HL-60 (cell line): Measurements from ENCODE around the gene ETV6.

Experiments used
- DNase-seq, 2 experiments: peaks; one replicate each; pipeline ENCODE4 v3.0.0-alpha.2; 2010 to 2020; ENCODE audit warnings: low read depth in 1 of 2, low spot score in 1 of 2
- H3K27ac ChIP-seq: fragments of 250-450 bp; sonication (Bioruptor Pico); replicated peaks from 2 replicates; pipeline ENCODE4 v1.5.1; 2020; ENCODE audit warnings: mild to moderate bottlenecking, moderate library complexity
- H3K27me3 ChIP-seq: fragments of 250-450 bp; sonication (Bioruptor Pico); 2 replicates; pipeline ENCODE4 v1.5.1; 2021; ENCODE audit warnings: mild to moderate bottlenecking, moderate library complexity; ENCODE audit not compliant: insufficient read depth, poor library complexity, severe bottlenecking
- H3K4me3 ChIP-seq: replicated peaks from 2 replicates; pipeline ENCODE4 v1.5.1; 2011; ENCODE audit warnings: mild to moderate bottlenecking, control low read depth, low read length; ENCODE audit not compliant: insufficient read depth
- GABPA ChIP-seq: IDR thresholded peaks from 2 replicates; pipeline ENCODE4 v1.6.1; 2012; ENCODE audit warnings: low read depth
- POLR2AphosphoS5 ChIP-seq: IDR thresholded peaks from 2 replicates; pipeline ENCODE4 v1.6.1; 2012; ENCODE audit warnings: low read depth
- SPI1 ChIP-seq: IDR thresholded peaks from 2 replicates; pipeline ENCODE4 v1.6.1; 2012; ENCODE audit warnings: low read depth, mild to moderate bottlenecking, borderline replicate concordance
- TF ChIP-seq, protein P1 (sequence below): IDR thresholded peaks from 2 replicates; pipeline ENCODE4 v1.6.1; 2012; ENCODE audit warnings: low read depth; ENCODE audit not compliant: insufficient replicate concordance
- TF ChIP-seq, protein P2 (sequence below): IDR thresholded peaks from one replicate; pipeline ENCODE4 v1.5.1; 2011; ENCODE audit warnings: low read length, control low read depth, inconsistent platforms; ENCODE audit not compliant: insufficient read depth

The ETV6 gene

DNA sequence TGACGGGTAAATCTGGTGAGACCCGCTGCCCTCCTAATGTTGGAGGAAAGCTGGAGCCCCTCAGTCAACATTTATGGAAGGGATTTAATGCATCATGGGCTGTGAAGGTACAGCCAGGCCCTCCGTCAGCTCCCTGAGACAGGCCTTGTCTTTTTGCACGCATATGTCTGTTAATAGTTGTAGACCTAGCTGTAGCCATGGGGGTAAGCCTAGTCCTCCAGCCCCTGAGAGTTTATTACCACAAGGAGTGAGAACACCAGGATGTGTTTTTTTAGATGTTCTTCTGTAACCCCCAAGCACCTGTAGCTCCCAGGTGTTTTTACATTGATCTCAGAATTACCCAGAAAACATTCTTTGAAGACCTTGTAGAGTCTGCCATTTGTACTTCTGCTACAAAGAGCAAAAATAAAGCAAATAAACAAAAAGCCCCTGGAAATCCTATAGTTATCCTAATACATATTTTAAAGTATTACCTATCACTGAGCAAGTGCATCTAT, 25.5 kb downstream of the ETV6 start:
- no peak for DNase-seq
- H3K27me3 ChIP-seq, result no peaks in the 10 kb centered on the region
- H3K4me3 ChIP-seq, result no peak overlapping the region
- H3K27ac ChIP-seq, result no peak overlapping the region; the same call in 1 of the 2 replicates
- TF ChIP-seq, protein P1, sequence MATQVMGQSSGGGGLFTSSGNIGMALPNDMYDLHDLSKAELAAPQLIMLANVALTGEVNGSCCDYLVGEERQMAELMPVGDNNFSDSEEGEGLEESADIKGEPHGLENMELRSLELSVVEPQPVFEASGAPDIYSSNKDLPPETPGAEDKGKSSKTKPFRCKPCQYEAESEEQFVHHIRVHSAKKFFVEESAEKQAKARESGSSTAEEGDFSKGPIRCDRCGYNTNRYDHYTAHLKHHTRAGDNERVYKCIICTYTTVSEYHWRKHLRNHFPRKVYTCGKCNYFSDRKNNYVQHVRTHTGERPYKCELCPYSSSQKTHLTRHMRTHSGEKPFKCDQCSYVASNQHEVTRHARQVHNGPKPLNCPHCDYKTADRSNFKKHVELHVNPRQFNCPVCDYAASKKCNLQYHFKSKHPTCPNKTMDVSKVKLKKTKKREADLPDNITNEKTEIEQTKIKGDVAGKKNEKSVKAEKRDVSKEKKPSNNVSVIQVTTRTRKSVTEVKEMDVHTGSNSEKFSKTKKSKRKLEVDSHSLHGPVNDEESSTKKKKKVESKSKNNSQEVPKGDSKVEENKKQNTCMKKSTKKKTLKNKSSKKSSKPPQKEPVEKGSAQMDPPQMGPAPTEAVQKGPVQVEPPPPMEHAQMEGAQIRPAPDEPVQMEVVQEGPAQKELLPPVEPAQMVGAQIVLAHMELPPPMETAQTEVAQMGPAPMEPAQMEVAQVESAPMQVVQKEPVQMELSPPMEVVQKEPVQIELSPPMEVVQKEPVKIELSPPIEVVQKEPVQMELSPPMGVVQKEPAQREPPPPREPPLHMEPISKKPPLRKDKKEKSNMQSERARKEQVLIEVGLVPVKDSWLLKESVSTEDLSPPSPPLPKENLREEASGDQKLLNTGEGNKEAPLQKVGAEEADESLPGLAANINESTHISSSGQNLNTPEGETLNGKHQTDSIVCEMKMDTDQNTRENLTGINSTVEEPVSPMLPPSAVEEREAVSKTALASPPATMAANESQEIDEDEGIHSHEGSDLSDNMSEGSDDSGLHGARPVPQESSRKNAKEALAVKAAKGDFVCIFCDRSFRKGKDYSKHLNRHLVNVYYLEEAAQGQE, result no peak
- no peak for TF ChIP-seq POLR2AphosphoS5
- no peak for TF ChIP-seq GABPA
- TF ChIP-seq, protein P2, sequence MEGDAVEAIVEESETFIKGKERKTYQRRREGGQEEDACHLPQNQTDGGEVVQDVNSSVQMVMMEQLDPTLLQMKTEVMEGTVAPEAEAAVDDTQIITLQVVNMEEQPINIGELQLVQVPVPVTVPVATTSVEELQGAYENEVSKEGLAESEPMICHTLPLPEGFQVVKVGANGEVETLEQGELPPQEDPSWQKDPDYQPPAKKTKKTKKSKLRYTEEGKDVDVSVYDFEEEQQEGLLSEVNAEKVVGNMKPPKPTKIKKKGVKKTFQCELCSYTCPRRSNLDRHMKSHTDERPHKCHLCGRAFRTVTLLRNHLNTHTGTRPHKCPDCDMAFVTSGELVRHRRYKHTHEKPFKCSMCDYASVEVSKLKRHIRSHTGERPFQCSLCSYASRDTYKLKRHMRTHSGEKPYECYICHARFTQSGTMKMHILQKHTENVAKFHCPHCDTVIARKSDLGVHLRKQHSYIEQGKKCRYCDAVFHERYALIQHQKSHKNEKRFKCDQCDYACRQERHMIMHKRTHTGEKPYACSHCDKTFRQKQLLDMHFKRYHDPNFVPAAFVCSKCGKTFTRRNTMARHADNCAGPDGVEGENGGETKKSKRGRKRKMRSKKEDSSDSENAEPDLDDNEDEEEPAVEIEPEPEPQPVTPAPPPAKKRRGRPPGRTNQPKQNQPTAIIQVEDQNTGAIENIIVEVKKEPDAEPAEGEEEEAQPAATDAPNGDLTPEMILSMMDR, result no peak
- TF ChIP-seq SPI1, result no peak

DNA sequence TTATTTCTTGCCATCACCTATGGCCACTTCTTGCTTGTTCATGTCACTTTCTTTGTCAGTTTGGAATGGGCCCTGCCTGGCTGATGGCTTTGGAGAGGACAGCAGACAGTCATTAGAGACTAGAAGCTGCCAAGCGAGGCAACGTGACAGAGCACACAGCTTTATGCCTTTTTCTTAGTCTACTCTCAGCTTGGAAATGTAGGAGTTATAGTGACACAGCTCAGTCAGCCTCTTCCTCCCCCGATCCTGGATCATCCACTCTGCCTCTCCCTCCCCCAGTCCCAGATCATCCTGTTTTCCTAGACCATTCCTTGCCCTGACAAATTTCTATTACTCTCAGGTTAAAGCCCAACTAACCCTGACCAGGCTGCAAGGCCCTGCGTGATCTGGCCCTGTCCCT, 26.6 kb downstream of the ETV6 start:
- H3K4me3 ChIP-seq, result no peak overlapping the region
- no peak for DNase-seq
- TF ChIP-seq, protein P1, result no peak
- TF ChIP-seq GABPA (no peak), POLR2AphosphoS5 (no peak), SPI1 (no peak)
- TF ChIP-seq, protein P2, result no peak
- no peak overlapping the region for H3K27ac ChIP-seq
- H3K27me3 ChIP-seq, result no peaks in the 10 kb centered on the region

GRCh38 chr12:11677093-11677492, 27.6 kb downstream of the ETV6 start:
- Histone ChIP-seq H3K27ac (no peak overlapping the region), H3K4me3 (no peak overlapping the region), H3K27me3 (no peaks in the 10 kb centered on the region)
- no peak for DNase-seq
- TF ChIP-seq, protein P1, result no peak
- TF ChIP-seq GABPA (no peak), SPI1 (no peak), POLR2AphosphoS5 (no peak)
- TF ChIP-seq, protein P2, result no peak
